GM20000 (cell line): ENCODE results near the gene TBC1D10B.
"Not testable (repeated sequence)": the region's sequence is repeated elsewhere in the genome, so short reads cannot be mapped to it uniquely, and the experiment has no call there.

Source experiments
- DNase-seq: peaks from one replicate; pipeline ENCODE4 v3.0.0; 2012; ENCODE audit warnings: low spot score
- TF ChIP-seq, protein P1 (sequence below): IDR thresholded peaks from 2 replicates; pipeline ENCODE4 v1.5.1; 2012; ENCODE audit warnings: mild to moderate bottlenecking, control low read depth; ENCODE audit errors: extremely low read depth, missing control alignments

The TBC1D10B gene

DNA sequence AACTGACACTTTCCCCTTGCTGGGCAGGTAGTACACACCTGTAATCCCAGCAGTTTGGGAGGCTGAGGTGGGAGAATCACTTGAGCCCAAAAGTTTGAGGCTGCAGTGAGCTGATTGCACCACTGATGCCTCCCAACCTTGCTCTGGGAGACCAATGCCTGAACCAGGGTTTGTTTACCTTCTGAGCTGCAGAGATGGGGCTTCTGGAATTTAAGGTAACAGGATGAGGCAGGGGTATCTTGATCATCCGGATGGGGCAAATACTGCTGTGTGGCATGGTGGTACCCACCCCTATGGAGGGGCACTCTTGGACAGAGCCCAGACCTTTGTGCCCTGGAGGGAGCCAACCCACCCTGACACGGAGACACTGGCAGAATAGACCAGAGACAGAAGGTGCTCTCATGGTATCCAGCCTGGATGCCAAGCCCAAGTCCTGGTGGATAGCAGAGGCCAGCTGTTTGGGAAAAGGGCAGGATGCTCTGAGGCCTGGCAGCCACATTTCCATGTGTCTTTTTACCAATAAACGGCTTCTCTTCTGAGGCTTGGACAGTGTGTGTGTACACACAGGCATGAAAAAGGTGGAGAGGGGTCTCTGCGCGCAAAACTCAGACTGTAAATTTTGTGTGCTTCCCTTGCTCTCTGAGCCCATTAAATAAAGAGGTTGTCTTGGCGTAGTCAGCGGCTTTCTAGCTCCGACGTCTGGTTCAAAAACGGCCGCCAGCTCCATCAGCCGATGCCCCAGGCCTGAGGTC, 29.3 kb upstream of the TBC1D10B start:
- no peak for DNase-seq
- TF ChIP-seq, protein P1, sequence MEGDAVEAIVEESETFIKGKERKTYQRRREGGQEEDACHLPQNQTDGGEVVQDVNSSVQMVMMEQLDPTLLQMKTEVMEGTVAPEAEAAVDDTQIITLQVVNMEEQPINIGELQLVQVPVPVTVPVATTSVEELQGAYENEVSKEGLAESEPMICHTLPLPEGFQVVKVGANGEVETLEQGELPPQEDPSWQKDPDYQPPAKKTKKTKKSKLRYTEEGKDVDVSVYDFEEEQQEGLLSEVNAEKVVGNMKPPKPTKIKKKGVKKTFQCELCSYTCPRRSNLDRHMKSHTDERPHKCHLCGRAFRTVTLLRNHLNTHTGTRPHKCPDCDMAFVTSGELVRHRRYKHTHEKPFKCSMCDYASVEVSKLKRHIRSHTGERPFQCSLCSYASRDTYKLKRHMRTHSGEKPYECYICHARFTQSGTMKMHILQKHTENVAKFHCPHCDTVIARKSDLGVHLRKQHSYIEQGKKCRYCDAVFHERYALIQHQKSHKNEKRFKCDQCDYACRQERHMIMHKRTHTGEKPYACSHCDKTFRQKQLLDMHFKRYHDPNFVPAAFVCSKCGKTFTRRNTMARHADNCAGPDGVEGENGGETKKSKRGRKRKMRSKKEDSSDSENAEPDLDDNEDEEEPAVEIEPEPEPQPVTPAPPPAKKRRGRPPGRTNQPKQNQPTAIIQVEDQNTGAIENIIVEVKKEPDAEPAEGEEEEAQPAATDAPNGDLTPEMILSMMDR = no peak

DNA sequence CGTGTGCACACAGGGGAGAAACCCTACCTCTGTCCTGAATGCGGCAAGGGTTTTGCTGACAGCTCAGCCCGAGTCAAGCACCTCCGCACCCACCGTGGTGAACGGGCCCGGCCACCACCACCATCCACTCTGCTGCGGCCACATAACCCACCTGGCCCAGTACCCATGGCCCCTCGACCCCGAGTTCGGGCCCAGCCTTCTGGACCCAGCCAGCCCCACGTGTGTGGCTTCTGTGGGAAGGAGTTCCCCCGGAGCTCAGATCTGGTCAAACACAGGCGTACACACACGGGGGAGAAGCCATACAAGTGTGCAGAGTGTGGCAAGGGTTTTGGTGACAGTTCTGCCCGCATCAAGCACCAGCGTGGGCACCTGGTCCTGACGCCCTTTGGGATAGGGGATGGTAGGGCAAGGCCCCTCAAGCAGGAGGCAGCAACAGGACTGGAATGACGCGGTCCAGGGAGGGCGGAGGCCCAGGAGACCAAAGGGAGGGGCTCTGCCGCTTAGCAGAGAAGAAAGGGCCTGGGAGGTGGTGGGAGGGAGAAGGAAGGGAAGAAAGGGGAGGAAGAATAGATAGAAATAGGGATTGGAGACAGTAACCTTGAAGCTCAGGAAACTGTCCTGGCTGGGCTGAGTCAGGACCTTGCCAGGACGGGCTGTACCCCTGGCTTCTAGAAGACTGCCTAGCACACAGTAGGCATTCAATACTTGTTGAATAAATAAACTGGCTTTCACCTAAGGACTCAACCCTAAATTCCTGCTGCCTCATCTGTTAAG, 28.6 kb upstream of the TBC1D10B start:
- no peak for DNase-seq
- TF ChIP-seq, protein P1 = no peak

DNA sequence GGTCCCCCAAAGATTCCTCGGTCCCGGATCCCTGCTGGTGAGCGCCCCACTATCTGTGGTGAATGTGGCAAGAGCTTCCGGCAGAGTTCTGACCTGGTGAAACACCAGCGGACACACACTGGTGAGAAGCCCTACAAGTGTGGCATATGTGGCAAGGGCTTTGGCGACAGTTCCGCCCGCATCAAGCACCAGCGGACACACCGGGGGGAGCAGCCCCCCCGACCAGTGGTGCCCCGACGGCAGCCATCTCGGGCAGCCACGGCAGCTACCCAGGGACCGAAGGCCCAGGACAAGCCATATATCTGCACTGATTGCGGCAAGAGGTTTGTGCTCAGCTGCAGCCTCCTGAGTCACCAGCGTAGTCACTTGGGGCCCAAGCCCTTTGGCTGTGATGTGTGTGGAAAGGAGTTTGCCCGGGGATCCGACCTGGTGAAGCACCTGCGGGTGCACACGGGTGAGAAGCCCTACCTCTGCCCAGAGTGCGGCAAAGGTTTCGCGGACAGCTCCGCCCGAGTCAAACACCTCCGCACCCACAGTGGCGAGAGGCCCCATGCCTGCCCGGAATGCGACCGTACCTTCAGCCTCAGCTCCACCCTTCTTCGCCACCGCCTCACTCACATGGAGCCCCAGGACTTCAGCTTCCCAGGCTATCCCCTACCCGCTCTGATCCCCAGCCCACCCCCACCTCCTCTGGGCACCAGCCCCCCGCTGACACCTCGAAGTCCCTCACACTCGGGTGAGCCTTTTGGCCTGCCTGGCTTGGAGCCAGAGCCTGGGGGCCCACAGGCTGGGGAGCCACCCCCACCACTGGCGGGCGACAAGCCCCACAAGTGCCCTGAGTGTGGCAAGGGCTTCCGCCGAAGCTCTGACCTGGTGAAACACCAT, 27.7 kb upstream of the TBC1D10B start:
- TF ChIP-seq, protein P1 = no peak
- no peak for DNase-seq

DNA sequence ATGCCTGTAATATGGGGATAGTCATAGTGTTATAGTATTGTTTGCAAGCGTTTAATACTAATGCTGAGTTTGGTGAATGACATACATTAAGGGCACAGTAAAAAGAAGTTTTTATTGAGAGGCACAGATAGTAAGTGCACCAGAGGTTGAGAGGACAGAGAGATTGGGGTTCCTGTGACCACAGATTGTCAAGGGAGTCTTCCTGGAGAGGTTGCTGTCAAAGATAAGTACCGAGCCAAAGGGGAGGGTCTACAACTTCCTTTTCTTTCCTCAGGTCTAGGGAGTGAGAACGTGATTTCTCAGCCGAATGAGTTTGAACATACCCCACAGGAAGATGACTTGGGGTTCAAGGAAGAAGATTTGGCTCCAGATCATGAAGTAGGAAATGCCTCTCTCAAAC, 26.8 kb upstream of the TBC1D10B start:
- TF ChIP-seq, protein P1 = no peak
- DNase-seq = no peak

DNA sequence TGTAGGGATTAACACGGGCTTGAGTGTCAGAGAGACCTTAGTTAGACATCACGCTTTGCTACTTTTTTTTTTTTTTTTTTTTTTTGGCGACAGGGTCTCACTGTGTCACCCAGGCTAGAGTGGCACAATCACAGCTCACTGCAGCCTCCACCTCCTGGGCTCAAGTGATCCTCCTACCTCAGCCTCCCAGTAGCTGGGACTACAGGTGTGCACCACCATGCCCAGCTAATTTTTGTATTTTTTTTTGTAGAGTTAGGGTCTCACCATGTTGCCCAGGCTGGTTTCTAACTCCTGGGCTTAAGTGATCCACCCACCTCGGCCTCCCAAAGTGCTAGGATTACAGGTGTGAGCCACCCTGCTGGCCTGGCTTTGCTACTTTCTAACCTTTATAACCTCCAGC, 26.3 kb upstream of the TBC1D10B start:
- DNase-seq = not testable (repeated sequence)

DNA sequence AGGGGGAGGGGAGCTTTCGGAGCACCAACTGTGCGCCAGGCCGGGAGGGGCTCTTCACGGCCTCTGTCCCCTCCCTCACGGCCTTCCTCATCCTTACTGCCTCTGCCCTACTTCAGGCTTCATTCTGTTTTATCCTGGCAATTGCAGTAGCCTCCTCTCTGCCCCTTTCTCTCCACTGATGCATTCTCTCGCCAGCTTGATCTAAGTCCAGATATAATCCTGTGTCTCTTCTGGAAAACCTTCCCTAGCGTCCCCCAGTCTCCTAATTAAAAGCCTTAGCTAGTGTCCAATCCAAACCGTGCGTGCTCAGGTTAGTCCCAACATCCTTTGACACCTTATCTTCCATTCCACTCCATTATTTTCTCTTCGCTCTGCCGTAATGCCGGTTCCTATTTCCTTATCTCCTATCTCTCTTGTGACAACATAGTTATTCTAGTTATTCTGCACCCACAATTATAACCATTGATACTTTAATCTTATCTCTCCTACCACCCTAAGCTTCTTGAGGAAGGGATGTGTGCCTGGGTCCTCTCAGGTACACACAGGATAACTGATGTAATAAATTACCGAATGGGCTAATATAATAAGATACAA, 25.8 kb upstream of the TBC1D10B start:
- no peak for DNase-seq
- TF ChIP-seq, protein P1 = no peak

DNA sequence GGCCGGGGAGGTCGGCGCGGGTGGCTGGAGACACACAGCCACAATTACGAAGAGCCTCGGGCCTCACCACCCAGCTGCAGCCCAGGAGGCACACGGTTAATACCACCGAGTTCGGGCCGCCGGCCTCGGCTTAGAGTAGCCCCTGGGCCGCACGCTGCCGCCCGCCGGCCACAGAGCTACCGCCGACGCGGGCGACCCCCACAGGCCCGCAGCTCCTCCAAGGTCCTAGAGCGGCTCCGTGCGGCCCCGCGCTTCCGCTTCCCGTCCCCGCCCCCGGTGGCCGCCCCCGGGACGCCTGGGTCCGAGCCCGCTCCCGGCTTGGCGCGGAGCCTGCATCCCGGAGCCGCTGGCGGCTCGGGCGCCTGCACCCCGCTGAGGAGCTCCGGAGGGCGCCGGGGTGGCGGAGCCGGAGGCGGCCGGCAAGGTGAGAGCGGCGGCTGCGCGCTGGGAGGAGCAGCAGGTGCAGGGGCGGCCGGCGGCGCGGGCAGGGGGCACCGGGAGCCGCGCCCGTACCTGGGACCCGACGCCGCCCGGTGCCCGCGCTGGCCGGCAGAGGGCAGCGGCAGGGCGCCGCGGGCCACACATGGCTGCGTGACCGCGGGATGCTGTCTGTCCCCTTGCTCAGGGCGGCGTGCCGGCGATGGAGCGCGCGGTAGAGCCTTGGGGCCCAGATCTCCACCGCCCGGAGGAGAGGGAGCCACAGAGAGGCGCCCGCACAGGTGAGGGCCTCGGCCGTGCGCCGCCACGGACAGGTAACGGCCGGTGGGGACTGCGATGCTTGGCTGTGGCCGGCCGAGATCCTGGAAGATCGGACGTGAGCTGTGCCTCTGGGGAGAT, 25.1 kb upstream of the TBC1D10B start, which contains the start of gene ZNF48:
Gene ZNF48, plus strand, starts transcription at position 266 of the 837 bp plus-strand sequence. Its CDS starts 375 bp downstream, at position 641.
- peak; percentile 89 for DNase-seq
- TF ChIP-seq, protein P1 = peak; percentile 26
